ENCODE results near the gene CDH26.
A peak's percentile ranks its signal among the peaks of the same experiment; 100 is the strongest.

The CDH26 gene

DNA sequence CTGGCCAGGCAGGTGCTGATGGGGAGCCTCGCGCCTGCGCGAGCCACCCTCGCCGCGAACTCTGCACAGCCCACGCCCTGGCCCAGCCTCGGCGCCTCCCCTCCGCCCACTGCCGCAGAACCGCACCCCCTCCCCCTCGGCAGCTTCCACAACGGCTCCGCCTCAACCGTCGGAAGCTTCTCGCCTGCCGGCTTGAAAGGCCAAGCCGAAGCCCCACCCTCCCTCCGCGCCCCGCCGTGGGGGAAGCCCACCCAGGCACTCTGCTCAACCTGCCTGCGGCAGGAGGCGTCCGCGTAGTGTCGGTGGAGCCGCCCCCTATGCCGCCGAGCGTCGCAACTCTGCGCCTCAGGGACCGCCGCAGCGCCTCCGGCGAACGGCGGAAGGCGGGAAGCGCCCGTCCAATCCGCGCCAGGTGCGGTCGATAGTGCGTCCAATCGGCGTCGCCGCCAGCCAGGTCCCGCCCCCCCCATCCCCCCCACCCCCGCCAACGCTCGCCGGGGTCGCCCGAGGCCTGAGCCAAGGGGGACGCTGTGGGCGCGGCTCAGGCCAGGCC is 24.9 kb upstream of the CDH26 start, which contains the start of gene SYCP2:
SYCP2 (minus strand) TSS at position 342 of the 553 bp plus-strand sequence. CDS start 11,224 bp downstream, outside the sequence.
- Histone ChIP-seq H3K4me1 (peaks cover 23% of the 10 kb centered on the region), H3K36me3 (peaks cover 15% of the 10 kb centered on the region; the same call in 1 of the 2 replicates), H4K20me1 (peaks cover 33% of the 10 kb centered on the region), H3K9ac (no peak within 1 kb of the TSS), H3K4me2 (peak within 1 kb of the TSS; percentile 59), H3K27me3 (0 out of 2 replicates have a peak, but pooled peaks cover 3% of the 10 kb centered on the region), H3K9me3 (peaks cover 12% of the 10 kb centered on the region), H3K27ac (no peak within 1 kb of the TSS), H3K4me3 (peak within 1 kb of the TSS; percentile 44; the same call in 1 of the 2 replicates)
- TF ChIP-seq Cebpa-rat (IDR thresholded peaks at IDR 0.05) = no peak

DNA sequence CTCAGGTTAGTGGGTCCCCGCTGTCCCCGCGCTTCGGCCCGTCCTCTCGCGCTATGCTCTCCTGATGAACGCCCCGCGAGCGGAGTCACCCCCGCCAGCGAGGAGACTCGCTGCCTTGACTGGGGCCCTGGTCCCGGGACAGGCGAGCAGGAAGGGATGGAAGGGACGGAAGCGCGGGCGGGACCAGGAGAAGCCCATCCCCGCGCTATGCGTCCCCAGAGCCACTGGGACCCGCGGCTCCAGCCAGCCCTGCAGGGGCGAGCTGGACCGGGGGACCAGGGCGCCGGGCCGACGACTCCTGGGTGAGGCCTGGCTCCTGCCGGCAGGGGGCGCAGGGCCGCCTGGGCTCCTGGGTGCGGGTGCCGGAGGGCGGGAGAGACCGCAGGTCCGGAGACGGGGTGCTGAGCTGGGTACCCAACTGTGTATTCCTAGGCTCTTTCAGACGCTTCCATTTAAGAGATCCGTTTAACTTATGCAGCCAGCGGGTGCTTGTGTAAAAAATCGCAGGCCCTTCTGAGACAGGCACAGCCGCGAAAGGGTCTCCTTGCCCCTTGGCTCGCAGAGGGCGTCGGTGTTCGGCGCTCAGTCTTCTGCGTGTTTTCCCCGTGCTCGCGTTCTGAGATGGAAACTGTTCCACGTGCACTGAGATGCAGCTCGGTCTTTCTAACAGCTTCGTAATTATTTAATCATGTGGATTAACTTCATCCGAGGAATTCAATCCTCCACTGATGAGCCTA is 24.2 kb upstream of the CDH26 start:
- Histone ChIP-seq H3K4me3 (peak overlapping the region; percentile 44; the same call in 1 of the 2 replicates), H3K4me2 (peak overlapping the region; percentile 59), H3K9ac (no peak overlapping the region), H3K27ac (no peak overlapping the region), H3K36me3 (peaks cover 15% of the 10 kb centered on the region; the same call in 1 of the 2 replicates), H3K9me3 (peaks cover 12% of the 10 kb centered on the region), H3K27me3 (0 out of 2 replicates have a peak, but pooled peaks cover 3% of the 10 kb centered on the region), H3K4me1 (peaks cover 30% of the 10 kb centered on the region), H4K20me1 (peaks cover 40% of the 10 kb centered on the region)
- no peak for TF ChIP-seq Cebpa-rat (IDR thresholded peaks at IDR 0.05)

DNA sequence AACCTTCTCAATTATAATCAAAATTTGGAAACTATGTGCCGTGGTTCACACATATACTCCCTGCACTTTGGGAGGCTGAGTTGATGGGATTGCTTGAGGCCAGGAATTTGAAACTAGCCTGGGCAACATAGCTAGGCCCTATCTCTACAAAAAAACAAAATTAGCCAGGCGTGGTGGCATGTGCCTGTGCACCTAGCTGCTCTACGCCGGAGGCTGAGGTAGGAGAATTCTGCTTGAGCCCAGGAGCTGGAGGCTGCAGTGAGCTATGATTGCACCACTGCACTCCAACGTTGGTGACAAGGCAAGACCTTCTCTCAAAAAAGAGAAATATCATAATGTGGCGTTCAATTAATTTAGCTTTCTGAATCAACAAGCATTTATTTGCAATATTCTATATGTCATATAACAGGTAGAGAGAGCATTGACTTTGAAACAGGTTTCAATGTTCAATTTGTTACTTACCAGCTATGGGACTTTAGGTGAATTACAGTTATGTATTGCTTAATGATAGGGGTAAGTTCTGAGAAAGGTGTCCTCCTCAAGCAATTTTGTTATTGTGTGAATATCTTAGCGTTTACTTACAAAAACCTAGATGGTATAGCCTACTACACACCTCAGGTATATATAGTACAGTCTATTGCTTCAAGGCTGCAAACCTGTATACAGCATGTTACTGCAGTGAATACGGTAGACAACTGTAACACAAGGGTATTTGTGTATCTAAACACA is 22.6 kb upstream of the CDH26 start:
- Histone ChIP-seq H3K9ac (no peak overlapping the region), H4K20me1 (peaks cover 46% of the 10 kb centered on the region), H3K27ac (no peak overlapping the region), H3K36me3 (peaks cover 15% of the 10 kb centered on the region; the same call in 1 of the 2 replicates), H3K4me3 (no peak overlapping the region), H3K27me3 (0 out of 2 replicates have a peak, but pooled peaks cover 3% of the 10 kb centered on the region), H3K4me1 (peaks cover 37% of the 10 kb centered on the region), H3K4me2 (no peak overlapping the region), H3K9me3 (peaks cover 12% of the 10 kb centered on the region)
- TF ChIP-seq Cebpa-rat (IDR thresholded peaks at IDR 0.05) = no peak

DNA sequence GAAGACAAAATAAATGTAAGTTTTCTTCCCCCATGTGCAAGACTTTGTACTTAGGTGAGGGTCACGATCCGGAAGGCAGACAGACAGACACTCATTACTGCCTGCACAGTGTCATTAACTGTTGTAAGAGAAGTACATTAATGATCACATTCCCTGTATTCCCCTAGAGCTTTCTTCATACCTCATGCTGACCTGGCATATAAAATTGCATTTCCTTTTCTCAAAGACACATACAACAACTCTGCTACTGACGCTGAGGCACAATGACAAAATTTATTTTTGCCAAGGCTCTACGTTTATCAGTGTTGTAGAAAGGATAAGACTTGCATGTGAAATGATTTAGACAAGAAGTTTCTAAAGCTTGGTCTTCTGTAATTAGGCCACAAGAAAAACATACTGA is 21.8 kb upstream of the CDH26 start:
- H3K4me1 ChIP-seq = peaks cover 42% of the 10 kb centered on the region
- no peak overlapping the region for H3K27ac ChIP-seq
- H3K4me3 ChIP-seq = no peak overlapping the region
- no peak for TF ChIP-seq Cebpa-rat (IDR thresholded peaks at IDR 0.05)
- peaks cover 15% of the 10 kb centered on the region; the same call in 1 of the 2 replicates for H3K36me3 ChIP-seq
- 0 out of 2 replicates have a peak, but pooled peaks cover 3% of the 10 kb centered on the region for H3K27me3 ChIP-seq
- H4K20me1 ChIP-seq = peaks cover 46% of the 10 kb centered on the region
- H3K9me3 ChIP-seq = peaks cover 12% of the 10 kb centered on the region
- no peak overlapping the region for H3K9ac ChIP-seq
- H3K4me2 ChIP-seq = no peak overlapping the region

DNA sequence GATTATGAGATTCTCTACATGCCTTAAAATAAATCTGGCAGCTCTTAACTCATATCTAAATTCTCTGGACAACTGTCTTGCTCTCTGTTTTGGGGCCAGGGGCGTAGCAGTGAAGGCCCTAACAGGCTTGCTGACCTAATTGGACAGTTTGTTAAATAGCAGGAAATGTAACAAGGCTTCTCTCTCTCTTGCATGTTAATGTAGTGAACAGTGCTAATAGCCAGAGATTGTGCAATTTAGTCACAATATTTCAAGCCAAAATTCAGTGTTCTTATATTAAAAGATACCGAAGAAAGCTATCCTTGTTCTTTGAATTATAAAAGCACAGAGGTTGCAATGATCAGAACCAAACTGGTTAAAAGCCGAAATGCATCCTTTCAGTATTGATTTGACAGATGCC is 21.1 kb upstream of the CDH26 start:
- peaks cover 46% of the 10 kb centered on the region for H4K20me1 ChIP-seq
- H3K36me3 ChIP-seq = peaks cover 15% of the 10 kb centered on the region; the same call in 1 of the 2 replicates
- H3K4me1 ChIP-seq = peaks cover 48% of the 10 kb centered on the region
- peaks cover 12% of the 10 kb centered on the region for H3K9me3 ChIP-seq
- no peak overlapping the region for H3K9ac ChIP-seq
- no peak for TF ChIP-seq Cebpa-rat (IDR thresholded peaks at IDR 0.05)
- H3K4me3 ChIP-seq = no peak overlapping the region
- 0 out of 2 replicates have a peak, but pooled peaks cover 3% of the 10 kb centered on the region for H3K27me3 ChIP-seq
- H3K4me2 ChIP-seq = peak overlapping the region; percentile 20; the same call in 1 of the 2 replicates
- H3K27ac ChIP-seq = no peak overlapping the region

DNA sequence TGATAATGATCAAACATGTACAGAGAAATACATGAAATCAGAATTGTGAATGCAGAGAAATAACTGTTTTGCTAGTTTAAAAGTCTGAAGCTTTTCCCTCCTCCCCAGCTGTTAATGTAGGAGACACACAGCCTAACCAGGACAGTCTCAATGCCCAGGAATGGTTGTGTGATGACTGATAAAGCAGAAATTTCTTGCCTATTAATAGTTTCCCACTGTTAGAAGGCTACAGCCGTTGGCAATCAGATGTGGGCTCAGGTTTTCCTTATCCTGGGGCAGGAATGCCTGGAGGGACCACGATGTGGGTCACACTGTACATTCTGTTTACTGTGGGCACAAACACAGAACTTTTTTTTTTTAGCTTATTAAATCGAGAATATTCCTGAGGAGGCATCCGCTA is 20.0 kb upstream of the CDH26 start:
- H4K20me1 ChIP-seq = peaks cover 46% of the 10 kb centered on the region
- H3K4me2 ChIP-seq = peak overlapping the region; percentile 81

DNA sequence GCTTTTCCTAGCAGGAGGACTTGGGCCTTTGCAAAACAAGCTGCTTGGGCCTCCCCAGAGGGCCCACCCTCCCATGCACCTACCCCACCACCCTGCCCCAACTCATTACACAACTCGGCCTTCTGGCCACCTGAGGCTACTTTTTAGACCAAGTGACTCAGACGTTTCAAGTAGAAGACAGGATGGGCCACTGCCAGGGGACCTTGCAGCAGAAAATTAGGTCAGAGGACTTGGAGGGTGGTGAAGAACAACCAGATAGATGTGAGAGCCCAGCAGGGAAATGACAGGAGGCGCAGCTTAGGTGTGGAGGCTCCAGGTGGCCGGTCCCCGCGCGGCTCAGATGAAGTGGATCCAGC is 19.5 kb upstream of the CDH26 start:
- peak overlapping the region; percentile 81 for H3K4me2 ChIP-seq
- H3K9ac ChIP-seq = no peak overlapping the region
- peak overlapping the region; percentile 85 for H3K4me3 ChIP-seq

More for the DNA sequence above, 20.0 kb upstream of the CDH26 start:
- TF ChIP-seq Cebpa-rat (IDR thresholded peaks at IDR 0.05) = no peak
- Histone ChIP-seq H3K27me3 (0 out of 2 replicates have a peak, but pooled peaks cover 3% of the 10 kb centered on the region), H3K4me3 (0 out of 2 replicates have a peak overlapping the region, but pooled peaks have one; percentile 85), H3K27ac (no peak overlapping the region), H3K4me1 (peaks cover 48% of the 10 kb centered on the region), H3K9ac (no peak overlapping the region), H3K9me3 (peaks cover 6% of the 10 kb centered on the region; the same call in 1 of the 2 replicates), H3K36me3 (peaks cover 14% of the 10 kb centered on the region; the same call in 1 of the 2 replicates)

DNA sequence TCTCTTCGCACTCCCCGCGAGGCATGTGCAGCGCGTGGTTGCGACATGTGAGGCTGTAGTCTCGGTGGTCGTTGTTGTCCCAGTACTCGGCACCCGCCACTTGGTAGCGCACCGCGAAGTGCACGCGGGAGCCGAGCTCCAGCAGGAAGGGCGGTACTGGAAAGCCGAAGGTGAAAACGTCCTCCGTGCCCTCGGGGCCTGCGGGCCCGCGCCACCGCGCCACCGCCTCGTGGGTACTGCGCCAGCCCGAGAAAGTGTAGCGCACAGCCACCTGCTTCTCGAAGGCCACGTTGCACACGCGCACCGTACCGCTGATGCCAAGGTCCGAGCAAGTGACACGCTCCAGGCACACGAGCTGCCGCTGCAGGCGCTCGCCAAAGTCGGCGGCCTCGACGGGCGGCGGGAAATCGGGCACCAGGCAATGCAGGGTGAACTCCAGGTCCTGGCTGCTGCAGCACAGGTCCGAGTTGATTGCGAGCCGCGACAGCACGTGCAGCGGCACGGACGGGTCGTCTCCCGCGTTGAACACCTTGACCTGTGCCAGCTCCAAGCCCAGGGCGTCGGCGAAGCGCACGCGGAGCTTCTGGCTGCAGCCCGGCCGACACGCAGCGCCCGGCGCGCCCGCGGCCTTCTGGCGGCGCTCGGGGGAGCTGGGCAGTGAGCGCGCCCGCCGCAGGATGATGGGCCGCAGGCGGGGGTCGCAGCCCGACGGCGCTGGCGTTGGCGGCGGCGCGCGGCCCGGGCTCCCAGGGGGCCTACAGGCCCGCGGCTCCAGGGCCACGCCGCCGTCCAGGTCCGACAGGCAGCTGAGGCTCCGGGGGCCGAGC is 19.0 kb upstream of the CDH26 start:
- Histone ChIP-seq H3K9me3 (no peaks in the 10 kb centered on the region), H3K4me2 (peak overlapping the region; percentile 81), H3K27ac (peak overlapping the region; percentile 80), H3K27me3 (no peaks in the 10 kb centered on the region), H3K4me3 (peak overlapping the region; percentile 85), H3K4me1 (peaks cover 48% of the 10 kb centered on the region), H3K36me3 (peaks cover 20% of the 10 kb centered on the region), H3K9ac (peak overlapping the region; percentile 84), H4K20me1 (peaks cover 46% of the 10 kb centered on the region)
- TF ChIP-seq Cebpa-rat (IDR thresholded peaks at IDR 0.05) = no peak

More for the DNA sequence above, 19.5 kb upstream of the CDH26 start:
- Histone ChIP-seq H3K36me3 (peaks cover 14% of the 10 kb centered on the region; the same call in 1 of the 2 replicates), H3K27ac (no peak overlapping the region), H3K27me3 (0 out of 2 replicates have a peak, but pooled peaks cover 3% of the 10 kb centered on the region), H4K20me1 (peaks cover 46% of the 10 kb centered on the region), H3K4me1 (peaks cover 48% of the 10 kb centered on the region), H3K9me3 (peaks cover 3% of the 10 kb centered on the region; the same call in 1 of the 2 replicates)
- TF ChIP-seq Cebpa-rat (IDR thresholded peaks at IDR 0.05) = no peak

DNA sequence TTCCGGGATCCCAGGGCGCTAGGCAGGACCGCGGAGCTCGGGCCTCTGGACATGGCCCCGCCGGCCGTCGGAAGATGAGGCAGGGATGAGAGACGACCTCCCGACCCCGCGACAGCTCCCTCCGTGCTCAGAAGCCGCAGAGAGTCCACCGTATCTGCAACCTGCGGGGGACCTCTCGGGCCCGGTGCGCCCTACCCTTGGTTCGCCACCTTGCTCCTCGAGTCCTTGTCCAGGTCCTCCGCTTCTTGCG is 18.4 kb upstream of the CDH26 start:
- H3K27me3 ChIP-seq = no peaks in the 10 kb centered on the region
- TF ChIP-seq Cebpa-rat (IDR thresholded peaks at IDR 0.05) = no peak
- peaks cover 48% of the 10 kb centered on the region for H3K4me1 ChIP-seq
- H3K4me2 ChIP-seq = peak overlapping the region; percentile 81
- peaks cover 46% of the 10 kb centered on the region for H4K20me1 ChIP-seq
- H3K4me3 ChIP-seq = peak overlapping the region; percentile 85
- H3K9me3 ChIP-seq = no peaks in the 10 kb centered on the region
- peaks cover 26% of the 10 kb centered on the region for H3K36me3 ChIP-seq
- H3K27ac ChIP-seq = peak overlapping the region; percentile 80
- H3K9ac ChIP-seq = peak overlapping the region; percentile 84

All from BLaER1 (cell line).